Activated T-helper 17 cell treated with anti-CD3 and anti-CD28 coated beads, Interleukin-2, amount 50 U/mL, for 72 hours (primary cell): ENCODE results near the gene TRDN. TPM values are rescaled to one million over a fixed set of nuclear protein-coding genes. Genes with fewer than 3 reads are reported as not detected.
"Not testable (repeated sequence)": the region's sequence is repeated elsewhere in the genome, so short reads cannot be mapped to it uniquely, and the experiment has no call there.

Experiments used
- ATAC-seq: fragments of 150-1000 bp; cut with Tn5 transposase; replicated peaks from 2 replicates; pipeline ENCODE4 v1.10.0; 2021; ENCODE audit warnings: mild to moderate bottlenecking, moderate library complexity
- H3K27ac Mint-ChIP-seq: one replicate; pipeline ENCODE4 v1.8.0; 2022; ENCODE audit warnings: mixed read lengths
- H3K27me3 Mint-ChIP-seq: one replicate; pipeline ENCODE4 v1.8.0; 2022; ENCODE audit warnings: mixed read lengths
- H3K36me3 Mint-ChIP-seq: one replicate; pipeline ENCODE4 v1.8.0; 2022; ENCODE audit warnings: low read depth, mild to moderate bottlenecking, mixed read lengths
- H3K4me1 Mint-ChIP-seq: one replicate; pipeline ENCODE4 v1.8.0; 2022; ENCODE audit warnings: mixed read lengths
- H3K4me3 Mint-ChIP-seq: one replicate; pipeline ENCODE4 v1.8.0; 2022; ENCODE audit warnings: mild to moderate bottlenecking, mixed read lengths
- H3K9me3 Mint-ChIP-seq: one replicate; pipeline ENCODE4 v1.8.0; 2022; ENCODE audit warnings: mixed read lengths
- total RNA-seq, 2 donors: library from RNA; stranded (reverse); gene quantifications; one replicate each; pipeline ENCODE4 v1.2.3, GENCODE V29; 2022

Gene TRDN
- total RNA-seq, 2 donors from 2014 or later = not detected

- Mint-ChIP-seq H3K27ac (no peak overlapping the region), H3K36me3 (no peaks in the 10 kb centered on the region), H3K9me3 (peaks cover 22% of the 10 kb centered on the region), H3K27me3 (no peaks in the 10 kb centered on the region), H3K4me1 (no peaks in the 10 kb centered on the region), H3K4me3 (no peak overlapping the region)
- ATAC-seq = no peak
These were observed 74.5 kb downstream of the TRDN start for GRCh38 chr6:123562264-123562663.

GRCh38 chr6:123559816-123560215, 76.9 kb downstream of the TRDN start:
- not testable (repeated sequence) for H3K27ac Mint-ChIP-seq, H3K36me3 Mint-ChIP-seq, H3K27me3 Mint-ChIP-seq, H3K4me1 Mint-ChIP-seq, H3K4me3 Mint-ChIP-seq, ATAC-seq
- peaks cover 17% of the 10 kb centered on the region for H3K9me3 Mint-ChIP-seq

GRCh38 chr6:123557474-123557873, 79.3 kb downstream of the TRDN start:
- not testable (repeated sequence) for H3K4me1 Mint-ChIP-seq, H3K27ac Mint-ChIP-seq, H3K36me3 Mint-ChIP-seq, ATAC-seq, H3K27me3 Mint-ChIP-seq, H3K4me3 Mint-ChIP-seq
- H3K9me3 Mint-ChIP-seq = peaks cover 25% of the 10 kb centered on the region

- ATAC-seq = no peak
- Mint-ChIP-seq H3K9me3 (peaks cover 11% of the 10 kb centered on the region), H3K4me3 (no peak overlapping the region), H3K36me3 (no peaks in the 10 kb centered on the region), H3K27ac (no peak overlapping the region), H3K4me1 (no peaks in the 10 kb centered on the region), H3K27me3 (no peaks in the 10 kb centered on the region)
These were observed 84.6 kb downstream of the TRDN start for GRCh38 chr6:123551939-123552707.

- Mint-ChIP-seq H3K4me3 (no peak overlapping the region), H3K9me3 (peaks cover 11% of the 10 kb centered on the region), H3K27me3 (no peaks in the 10 kb centered on the region), H3K27ac (no peak overlapping the region), H3K36me3 (no peaks in the 10 kb centered on the region), H3K4me1 (no peaks in the 10 kb centered on the region)
- ATAC-seq = no peak
These were observed 86.6 kb downstream of the TRDN start for GRCh38 chr6:123550052-123550617.

GRCh38 chr6:123549476-123549875, 87.3 kb downstream of the TRDN start:
- no peaks in the 10 kb centered on the region for H3K4me1 Mint-ChIP-seq
- ATAC-seq = no peak
- no peak overlapping the region for H3K27ac Mint-ChIP-seq
- H3K9me3 Mint-ChIP-seq = peaks cover 11% of the 10 kb centered on the region
- no peaks in the 10 kb centered on the region for H3K36me3 Mint-ChIP-seq
- no peaks in the 10 kb centered on the region for H3K27me3 Mint-ChIP-seq
- no peak overlapping the region for H3K4me3 Mint-ChIP-seq

GRCh38 chr6:123547216-123547978, 89.4 kb downstream of the TRDN start:
- no peak for ATAC-seq
- no peaks in the 10 kb centered on the region for H3K4me1 Mint-ChIP-seq
- no peaks in the 10 kb centered on the region for H3K36me3 Mint-ChIP-seq
- H3K9me3 Mint-ChIP-seq = peaks cover 4% of the 10 kb centered on the region
- H3K27ac Mint-ChIP-seq = no peak overlapping the region
- H3K4me3 Mint-ChIP-seq = no peak overlapping the region
- H3K27me3 Mint-ChIP-seq = no peaks in the 10 kb centered on the region

- ATAC-seq = no peak
- H3K27ac Mint-ChIP-seq = no peak overlapping the region
These were observed 90.2 kb downstream of the TRDN start for GRCh38 chr6:123546537-123546936.

GRCh38 chr6:123541462-123541861, 95.3 kb downstream of the TRDN start:
- Mint-ChIP-seq H3K36me3 (no peaks in the 10 kb centered on the region), H3K4me1 (no peaks in the 10 kb centered on the region), H3K27ac (no peak overlapping the region), H3K27me3 (no peaks in the 10 kb centered on the region), H3K9me3 (no peaks in the 10 kb centered on the region), H3K4me3 (no peak overlapping the region)
- ATAC-seq = no peak

More at GRCh38 chr6:123546537-123546936, 90.2 kb downstream of the TRDN start:
- Mint-ChIP-seq H3K4me3 (no peak overlapping the region), H3K36me3 (no peaks in the 10 kb centered on the region), H3K4me1 (no peaks in the 10 kb centered on the region), H3K27me3 (no peaks in the 10 kb centered on the region), H3K9me3 (peaks cover 4% of the 10 kb centered on the region)

GRCh38 chr6:123533862-123534648, 102.7 kb downstream of the TRDN start:
- Mint-ChIP-seq H3K27ac (no peak overlapping the region), H3K4me3 (no peak overlapping the region), H3K27me3 (no peaks in the 10 kb centered on the region), H3K4me1 (no peaks in the 10 kb centered on the region), H3K36me3 (no peaks in the 10 kb centered on the region), H3K9me3 (no peaks in the 10 kb centered on the region)
- ATAC-seq = no peak

- Mint-ChIP-seq H3K36me3 (no peaks in the 10 kb centered on the region), H3K27ac (no peak overlapping the region), H3K9me3 (no peaks in the 10 kb centered on the region), H3K4me1 (no peaks in the 10 kb centered on the region), H3K4me3 (no peak overlapping the region), H3K27me3 (no peaks in the 10 kb centered on the region)
- no peak for ATAC-seq
These were observed 106.9 kb downstream of the TRDN start for GRCh38 chr6:123529843-123530242.

GRCh38 chr6:123529058-123529457, 107.7 kb downstream of the TRDN start:
- Mint-ChIP-seq H3K4me3 (no peak overlapping the region), H3K4me1 (no peaks in the 10 kb centered on the region), H3K27me3 (no peaks in the 10 kb centered on the region), H3K36me3 (no peaks in the 10 kb centered on the region), H3K27ac (no peak overlapping the region), H3K9me3 (no peaks in the 10 kb centered on the region)
- ATAC-seq = no peak

- Mint-ChIP-seq H3K27me3 (no peaks in the 10 kb centered on the region), H3K4me1 (no peaks in the 10 kb centered on the region), H3K9me3 (peaks cover 4% of the 10 kb centered on the region), H3K4me3 (no peak overlapping the region), H3K36me3 (no peaks in the 10 kb centered on the region), H3K27ac (no peak overlapping the region)
- ATAC-seq = no peak
These were observed 109.3 kb downstream of the TRDN start for GRCh38 chr6:123527406-123527805.

- ATAC-seq = no peak
- no peaks in the 10 kb centered on the region for H3K36me3 Mint-ChIP-seq
- H3K9me3 Mint-ChIP-seq = peaks cover 8% of the 10 kb centered on the region
- H3K4me3 Mint-ChIP-seq = no peak overlapping the region
- no peaks in the 10 kb centered on the region for H3K4me1 Mint-ChIP-seq
- no peaks in the 10 kb centered on the region for H3K27me3 Mint-ChIP-seq
- no peak overlapping the region for H3K27ac Mint-ChIP-seq
These were observed 110.6 kb downstream of the TRDN start for GRCh38 chr6:123526128-123526527.
